HG02798 (cell line): ENCODE results near the gene AREL1.

Experiments
- ATAC-seq: cut with Tn5 transposase; IDR thresholded peaks from one replicate; pipeline ENCODE4 v1.9.1; 2021; ENCODE audit warnings: mild to moderate bottlenecking; ENCODE audit not compliant: unreplicated experiment, poor library complexity

AREL1 gene

DNA sequence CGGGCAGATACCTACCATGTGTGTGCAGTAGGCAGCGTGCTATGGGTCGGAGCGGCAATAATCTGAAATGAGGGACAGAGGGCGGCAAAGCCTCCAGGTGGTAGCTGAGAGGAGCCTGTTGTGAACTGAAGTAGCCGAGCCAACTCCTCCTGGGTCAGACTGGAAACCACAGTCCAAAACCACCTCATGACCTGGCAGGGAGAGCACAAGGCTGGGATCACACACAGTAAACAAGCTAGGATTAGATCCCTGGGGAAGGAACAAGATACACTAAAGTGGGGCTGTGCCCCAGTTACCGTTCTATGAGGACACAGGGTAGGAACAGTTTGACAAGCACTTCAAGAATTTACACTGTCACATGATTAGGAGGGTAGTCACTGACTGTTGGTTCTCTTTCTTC is 49.0 kb downstream of the AREL1 start:
- no peak for ATAC-seq

- ATAC-seq: no peak
Observed at GRCh38 chr14:74661726-74662450, 51.0 kb downstream of the AREL1 start.

GRCh38 chr14:74660863-74661262 is 52.0 kb downstream of the AREL1 start:
- no peak for ATAC-seq

DNA sequence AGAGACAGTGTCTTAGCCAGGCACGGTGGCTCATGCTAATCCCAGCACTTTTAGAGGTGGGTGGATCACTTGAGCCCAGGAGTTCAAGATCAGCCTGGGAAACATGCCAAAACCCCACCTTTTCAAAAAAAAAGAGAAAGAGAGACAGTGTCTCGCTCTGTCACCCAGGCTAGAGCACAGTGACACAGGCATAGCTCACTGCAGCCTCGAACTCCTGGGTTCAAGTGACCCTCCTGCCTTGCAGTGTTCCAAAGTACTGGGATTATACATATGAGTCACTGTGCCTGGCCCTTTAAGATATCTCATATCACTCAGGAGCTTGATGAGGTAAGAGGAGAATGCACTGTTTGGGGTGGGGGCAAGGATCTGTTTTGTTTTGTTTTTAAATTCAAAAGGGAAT is 52.7 kb downstream of the AREL1 start:
- ATAC-seq: no peak

DNA sequence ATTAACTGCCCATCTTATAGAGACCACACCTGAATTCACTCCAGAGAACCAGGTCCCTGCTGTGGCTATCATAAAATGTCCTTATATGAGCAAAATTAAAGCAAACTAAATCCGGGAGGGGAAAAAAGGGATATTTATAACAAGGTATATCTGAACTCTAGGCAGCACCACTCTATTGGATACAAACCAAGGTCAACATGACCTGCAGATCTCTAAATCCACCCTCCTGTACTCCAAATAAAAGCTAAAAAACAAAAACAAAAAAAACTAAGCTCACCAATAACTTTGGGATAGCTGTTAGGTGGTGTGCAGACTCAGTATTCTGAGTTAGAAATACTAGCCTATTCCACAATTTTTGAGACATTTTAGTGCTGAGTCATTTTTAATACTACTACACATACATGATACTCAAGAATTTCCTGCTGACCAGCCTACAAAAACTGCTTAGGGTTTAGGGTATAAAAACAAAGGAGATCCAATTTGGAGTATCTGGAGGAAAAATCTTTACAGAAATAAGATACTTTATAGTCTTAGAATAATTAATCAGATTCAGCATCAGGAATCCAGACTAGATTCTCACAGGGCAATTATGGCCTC is 54.2 kb downstream of the AREL1 start:
- ATAC-seq: no peak

DNA sequence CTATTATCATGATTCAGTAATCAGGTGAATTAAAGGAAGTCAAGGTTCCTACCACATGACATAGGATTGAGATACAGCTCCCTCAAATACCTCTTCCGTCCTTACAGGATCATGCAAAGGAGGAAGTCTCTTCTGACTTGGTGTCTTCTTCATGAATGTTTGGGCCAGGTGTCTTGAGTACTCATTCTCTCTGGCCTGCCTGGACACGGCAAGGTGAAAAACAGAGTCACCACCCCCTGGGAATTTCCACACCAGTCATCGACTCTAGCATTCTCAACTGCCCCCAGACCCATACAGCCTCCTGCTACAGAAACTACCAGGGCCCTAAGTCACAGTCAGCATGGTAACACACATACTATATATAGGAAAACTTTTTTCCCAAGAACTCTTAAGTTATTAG is 55.9 kb downstream of the AREL1 start:
- ATAC-seq: no peak

DNA sequence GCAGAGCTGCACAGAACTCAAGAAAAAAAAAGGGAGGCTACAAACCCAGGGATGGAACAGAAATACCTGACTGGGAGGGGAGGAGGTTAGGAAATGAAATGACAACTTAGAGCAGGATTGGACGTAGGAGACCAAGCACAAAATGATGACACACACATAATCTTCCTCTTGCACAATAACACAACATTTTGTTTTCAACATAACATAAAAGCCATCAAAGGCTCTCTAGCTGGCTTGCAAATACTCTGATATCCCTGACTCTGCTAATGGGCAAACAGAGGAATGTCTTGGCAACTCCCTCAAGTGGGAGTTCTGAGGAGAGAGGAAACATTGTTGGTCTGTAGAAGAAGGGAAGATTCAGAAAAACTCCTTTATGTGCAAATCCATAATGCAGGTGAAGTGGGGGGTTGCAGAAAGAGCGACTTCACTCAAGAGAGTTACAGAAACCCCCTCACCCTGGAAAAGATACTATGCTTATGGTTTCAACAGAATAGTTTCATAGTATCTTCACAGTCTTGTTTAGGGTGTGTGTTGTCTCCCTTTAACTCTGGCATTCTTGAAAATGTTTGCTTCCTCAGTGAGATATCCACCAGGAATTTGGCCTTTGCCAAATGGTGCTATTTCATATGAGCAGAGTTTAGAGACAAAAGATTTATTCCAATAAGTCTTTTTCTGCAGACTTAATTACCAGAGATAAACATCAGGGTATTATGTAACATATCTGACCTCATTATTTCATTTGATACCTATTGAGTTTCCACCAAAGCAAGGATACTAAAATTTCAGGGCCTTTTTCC is 57.1 kb downstream of the AREL1 start:
- ATAC-seq: no peak

- ATAC-seq: no peak
Observed at GRCh38 chr14:74654931-74655330, 57.9 kb downstream of the AREL1 start.

DNA sequence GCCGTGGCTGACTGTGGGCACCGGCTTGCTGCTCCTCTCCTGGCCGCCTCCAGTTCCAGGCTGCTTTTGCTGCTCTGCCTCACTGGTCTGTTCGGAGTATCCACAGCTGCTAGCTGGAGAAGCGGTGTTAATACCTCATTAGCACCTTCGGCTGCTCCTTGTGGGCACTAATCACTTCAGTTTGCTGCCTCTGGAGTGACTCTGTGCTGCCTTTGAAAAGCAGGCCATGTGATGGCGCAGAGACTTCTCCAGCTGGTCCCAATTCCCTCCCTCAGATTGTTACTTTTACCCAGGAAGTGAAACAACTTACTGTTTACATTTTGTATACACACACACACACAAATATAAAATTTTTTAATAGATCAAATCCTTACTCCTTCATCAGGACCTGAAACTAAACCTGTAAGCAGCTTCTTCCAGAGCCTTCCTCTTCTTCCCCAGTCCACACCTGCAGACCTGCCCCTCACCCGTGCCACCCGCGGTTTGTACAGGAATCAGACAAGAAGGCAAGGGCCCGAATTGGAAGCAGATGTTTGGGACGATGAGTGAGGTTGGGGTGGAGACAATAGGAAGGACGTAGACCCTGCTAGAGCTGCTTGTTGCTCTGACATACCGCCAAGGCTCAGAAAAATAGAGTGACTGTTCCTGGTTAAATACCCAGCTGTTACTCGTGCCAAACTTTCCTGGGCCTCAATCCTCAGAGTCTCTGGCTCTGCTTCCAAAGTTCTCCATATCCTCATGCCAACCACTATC is 59.3 kb downstream of the AREL1 start:
- no peak for ATAC-seq

DNA sequence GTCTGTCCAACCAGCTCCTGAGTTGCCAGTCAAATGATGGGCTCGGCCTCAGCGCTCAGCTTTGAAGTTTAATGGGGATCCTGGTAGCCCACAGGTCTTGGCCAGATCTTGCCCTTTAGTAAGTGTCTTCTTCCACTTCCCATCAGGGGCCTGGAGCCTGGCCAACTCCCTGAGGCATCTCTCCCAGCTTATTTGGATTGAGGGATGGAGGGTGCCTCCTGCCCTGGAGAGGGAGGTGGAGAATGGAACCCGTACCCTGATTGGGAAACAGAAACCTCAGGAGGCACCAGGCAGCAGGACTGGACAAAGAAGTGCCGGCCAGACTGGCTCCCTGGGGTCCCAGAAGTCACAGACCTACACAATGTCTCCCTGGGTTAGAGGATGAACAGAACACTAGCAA is 60.3 kb downstream of the AREL1 start:
- ATAC-seq: no peak

DNA sequence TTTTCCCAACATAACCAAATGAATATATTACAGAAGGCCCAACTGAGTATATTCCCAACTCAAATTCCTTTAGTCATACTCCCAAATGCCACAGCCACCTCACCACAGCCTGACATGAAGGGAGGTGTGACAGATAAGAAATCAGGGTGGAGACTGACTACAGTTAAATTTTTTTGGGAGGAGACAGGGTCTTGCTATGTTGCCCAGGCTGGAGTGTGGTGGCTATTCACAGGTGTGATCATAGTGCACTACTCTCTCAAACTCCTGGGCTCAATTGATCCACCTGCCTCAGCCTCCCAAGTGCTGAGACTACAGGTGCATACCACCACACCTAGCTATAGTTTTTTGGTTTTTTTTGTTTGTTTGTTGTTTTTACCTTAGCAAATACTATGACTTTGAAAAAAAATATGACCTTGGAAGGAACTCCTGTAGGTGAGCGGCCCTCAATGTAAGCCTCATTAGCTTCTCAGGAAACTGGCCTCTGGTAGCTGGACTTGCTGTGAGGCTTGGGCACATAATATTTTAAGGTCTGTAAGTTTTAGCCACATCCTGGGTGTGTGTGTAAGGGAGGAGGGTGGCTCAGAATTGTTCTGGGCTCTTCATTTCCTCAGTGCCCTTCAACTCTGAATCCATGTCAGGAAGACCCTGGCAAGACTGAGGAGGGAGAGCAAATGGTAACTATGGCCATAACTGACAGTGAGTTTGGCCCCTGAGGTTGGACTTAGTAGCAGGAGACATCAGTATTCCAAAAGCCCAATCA is 61.8 kb downstream of the AREL1 start:
- no peak for ATAC-seq

GRCh38 chr14:74649673-74650072 is 63.2 kb downstream of the AREL1 start:
- ATAC-seq: no peak

- no peak for ATAC-seq
Observed at GRCh38 chr14:74649167-74649566, 63.7 kb downstream of the AREL1 start.

DNA sequence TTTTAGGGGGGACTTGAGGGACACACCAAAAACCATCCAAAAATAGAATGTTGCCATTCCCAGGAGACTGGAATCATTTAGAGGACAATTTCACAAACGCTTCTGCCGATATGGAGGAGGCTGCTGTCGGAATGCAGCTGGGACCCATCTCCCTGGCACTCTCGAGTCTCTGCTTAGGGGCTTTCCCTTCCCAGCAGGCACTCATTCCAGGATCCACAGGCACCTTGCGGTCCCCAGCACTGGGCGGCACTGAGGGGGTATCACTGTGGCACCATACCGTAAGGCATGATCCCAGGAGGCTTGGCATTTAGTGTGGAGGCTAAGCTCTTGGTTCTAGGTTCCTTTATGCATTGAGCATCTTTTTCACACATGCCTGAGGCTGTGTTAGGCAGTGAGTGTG is 64.3 kb downstream of the AREL1 start:
- ATAC-seq: no peak

GRCh38 chr14:74647678-74648461 is 65.0 kb downstream of the AREL1 start:
- ATAC-seq: no peak

- no peak for ATAC-seq
Observed at GRCh38 chr14:74647061-74647677, 65.7 kb downstream of the AREL1 start.

DNA sequence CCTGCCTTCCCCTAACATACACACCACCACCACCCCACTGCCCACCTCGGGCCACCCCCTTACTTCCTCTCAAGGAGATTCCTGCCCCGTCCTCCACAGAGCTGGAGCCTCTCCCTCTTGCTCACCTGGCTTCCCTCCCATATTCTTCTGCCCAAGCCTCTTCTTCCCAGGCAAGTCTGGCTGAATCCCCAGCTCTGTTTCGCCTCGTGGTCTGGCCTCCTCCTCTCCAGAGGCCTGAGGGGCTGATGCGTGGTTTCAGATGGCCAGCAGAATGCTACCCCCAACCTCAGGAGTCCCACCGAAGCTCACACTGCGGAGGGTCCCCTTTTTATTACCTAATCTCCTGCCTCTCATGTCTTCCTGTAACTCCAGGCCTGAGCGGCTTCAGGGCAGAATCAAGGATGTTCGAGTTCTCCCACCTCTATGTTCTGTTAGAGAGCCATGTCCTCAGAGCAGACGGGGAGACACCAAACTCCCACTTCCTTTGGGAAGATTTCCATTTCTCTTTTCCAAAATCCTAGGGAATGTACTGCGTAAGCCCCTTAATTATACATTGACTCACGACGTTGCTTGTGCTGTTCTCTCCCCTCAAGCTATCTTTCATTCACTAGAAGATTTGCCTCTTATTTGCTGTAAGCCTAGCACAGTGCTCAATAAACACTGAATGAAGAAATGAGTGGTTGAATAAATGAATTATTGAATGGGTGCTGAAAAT is 67.0 kb downstream of the AREL1 start:
- ATAC-seq: no peak

DNA sequence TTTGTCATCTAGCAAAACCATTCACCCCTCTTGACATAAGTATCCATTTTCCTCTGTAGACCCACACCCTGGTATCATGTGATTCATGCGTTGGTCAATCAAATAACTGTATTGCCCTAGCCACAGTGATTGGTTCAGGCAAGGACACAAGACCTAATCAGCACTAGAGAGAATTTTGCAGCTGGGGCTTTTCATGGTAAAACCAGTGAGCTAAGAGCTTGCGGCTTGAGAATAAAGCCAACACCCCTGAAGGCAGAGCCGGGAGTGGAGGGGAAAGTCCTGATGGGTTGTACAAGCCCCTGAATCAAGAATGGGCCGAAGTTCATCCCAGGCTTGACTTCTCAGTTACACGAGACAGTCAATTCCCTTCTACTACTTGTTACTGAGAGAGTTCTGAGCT is 67.6 kb downstream of the AREL1 start:
- ATAC-seq: no peak
